ENCODE measurements around the gene BHLHA15.

- TF ChIP-seq CTCF (IDR thresholded peaks at IDR 0.05; ENCODE audit: insufficient read depth, low read length, poor library complexity, severe bottlenecking) (peak; percentile 52), EZH2phosphoT487 (conservative IDR thresholded peaks at IDR 0.05; ENCODE audit: low read length) (no peak)
Measured at GRCh38 chr7:98168181-98168903, 42.9 kb upstream of the BHLHA15 start.
